Ureter (tissue), 1 donor: ENCODE measurements around the gene KATNB1. TPM values are rescaled to one million over a fixed set of nuclear protein-coding genes. Genes with fewer than 3 reads are reported as not detected.

ENCODE experiments used
- DNase-seq: peaks from one replicate; pipeline ENCODE4 v3.0.0-alpha.2; 2020; ENCODE audit warnings: low spot score
- total RNA-seq: library from RNA; stranded (reverse); gene quantifications from one replicate; pipeline ENCODE4 v1.2.4, GENCODE V29; 2023
- donor health status: DM: yes; HTN: yes; CAD: no.

The KATNB1 gene
- total RNA-seq, 1 donor from 2014 or later, result 19.0 TPM

GRCh38 chr16:57756424-57757325 is 21.1 kb downstream of the KATNB1 start:
- no peak for DNase-seq

DNA sequence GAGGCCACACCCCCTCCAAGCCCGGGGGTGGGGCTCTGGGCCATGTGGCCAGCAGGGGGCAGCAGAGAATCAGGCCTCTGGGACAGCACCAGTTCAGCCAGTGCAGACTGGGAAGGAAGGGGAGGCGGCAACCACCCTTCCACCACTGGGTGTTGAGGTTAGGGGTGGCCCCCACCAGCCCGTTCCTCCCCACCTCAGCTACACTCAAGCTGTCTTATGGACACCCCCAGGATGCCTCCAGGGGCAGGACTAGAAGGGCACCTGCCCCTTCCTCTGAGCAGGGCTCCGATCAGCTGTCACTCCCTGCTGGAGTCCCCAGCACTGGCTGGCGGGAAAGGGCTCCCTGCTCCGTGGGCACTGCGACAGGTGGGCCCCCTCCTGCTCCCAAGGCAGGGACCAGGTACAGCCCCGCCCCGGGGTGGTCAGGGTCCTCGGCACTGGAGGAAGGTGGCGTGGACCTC is 21.8 kb downstream of the KATNB1 start:
- peak; percentile 91 for DNase-seq

- DNase-seq, result no peak
Observed at GRCh38 chr16:57757883-57758282, 22.3 kb downstream of the KATNB1 start.

DNA sequence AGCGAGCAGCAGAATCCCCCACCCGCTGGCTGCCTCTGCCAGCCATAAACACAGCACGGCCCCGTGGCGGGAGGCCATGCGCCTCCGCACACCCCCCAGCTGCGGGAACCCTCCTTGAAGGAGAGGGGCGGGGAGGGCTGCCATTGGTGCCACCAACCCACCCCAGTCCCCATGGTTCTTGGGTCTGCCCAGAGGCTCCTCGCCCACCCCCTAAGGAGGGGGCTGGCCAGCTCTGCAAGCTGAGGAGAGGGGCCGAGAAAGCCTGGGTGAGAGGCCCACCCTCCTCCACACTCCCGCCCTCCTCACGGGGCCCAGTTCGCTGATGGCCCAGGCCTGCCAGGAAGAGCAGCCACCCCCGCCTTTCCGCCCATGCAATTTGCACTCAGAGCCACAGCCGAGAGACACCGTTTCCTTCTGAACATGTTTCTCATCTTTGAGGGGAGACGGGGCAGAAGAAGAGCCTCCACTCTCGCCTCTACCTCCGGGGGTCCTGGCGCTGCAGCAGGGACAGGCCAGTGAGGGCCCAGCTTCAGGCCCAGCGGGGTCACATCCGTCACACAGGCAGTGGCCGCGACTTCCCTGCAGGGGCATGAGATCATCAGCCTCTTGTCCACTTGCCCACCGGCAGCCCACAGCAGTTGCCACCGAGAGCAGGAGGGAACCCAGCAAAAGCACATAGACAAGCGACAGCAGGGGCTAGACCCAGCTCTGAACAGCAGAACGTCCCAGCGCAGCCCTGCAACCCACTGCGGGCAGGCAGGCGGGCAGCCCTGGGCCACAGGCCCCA is 23.0 kb downstream of the KATNB1 start:
- DNase-seq, result no peak

DNA sequence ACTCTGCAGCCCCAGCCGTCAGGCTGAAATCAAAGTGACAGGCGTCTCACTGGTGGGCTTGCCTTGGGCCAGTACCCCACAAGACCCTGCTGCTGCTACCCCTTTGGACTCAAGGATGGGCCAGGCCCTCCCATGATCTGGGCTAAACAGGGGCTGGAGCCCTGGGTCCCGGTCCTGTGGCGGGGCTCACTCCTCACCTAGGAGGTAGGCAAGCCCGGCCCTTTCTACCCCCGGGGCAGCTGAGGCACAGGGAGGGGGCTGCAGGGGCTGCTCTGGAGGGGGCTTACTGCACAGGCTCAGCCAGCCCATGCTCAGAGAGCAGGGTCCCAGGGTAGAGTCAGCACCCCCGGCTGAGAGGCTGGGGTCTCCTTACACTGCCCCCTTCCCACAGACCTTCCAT is 23.6 kb downstream of the KATNB1 start:
- DNase-seq, result no peak

GRCh38 chr16:57759541-57760356 is 24.2 kb downstream of the KATNB1 start:
- DNase-seq, result no peak

GRCh38 chr16:57760357-57761160 is 25.0 kb downstream of the KATNB1 start:
- no peak for DNase-seq

- DNase-seq, result no peak
Observed at GRCh38 chr16:57761301-57761700, 25.7 kb downstream of the KATNB1 start.

GRCh38 chr16:57761957-57762356 is 26.4 kb downstream of the KATNB1 start:
- DNase-seq, result no peak

DNA sequence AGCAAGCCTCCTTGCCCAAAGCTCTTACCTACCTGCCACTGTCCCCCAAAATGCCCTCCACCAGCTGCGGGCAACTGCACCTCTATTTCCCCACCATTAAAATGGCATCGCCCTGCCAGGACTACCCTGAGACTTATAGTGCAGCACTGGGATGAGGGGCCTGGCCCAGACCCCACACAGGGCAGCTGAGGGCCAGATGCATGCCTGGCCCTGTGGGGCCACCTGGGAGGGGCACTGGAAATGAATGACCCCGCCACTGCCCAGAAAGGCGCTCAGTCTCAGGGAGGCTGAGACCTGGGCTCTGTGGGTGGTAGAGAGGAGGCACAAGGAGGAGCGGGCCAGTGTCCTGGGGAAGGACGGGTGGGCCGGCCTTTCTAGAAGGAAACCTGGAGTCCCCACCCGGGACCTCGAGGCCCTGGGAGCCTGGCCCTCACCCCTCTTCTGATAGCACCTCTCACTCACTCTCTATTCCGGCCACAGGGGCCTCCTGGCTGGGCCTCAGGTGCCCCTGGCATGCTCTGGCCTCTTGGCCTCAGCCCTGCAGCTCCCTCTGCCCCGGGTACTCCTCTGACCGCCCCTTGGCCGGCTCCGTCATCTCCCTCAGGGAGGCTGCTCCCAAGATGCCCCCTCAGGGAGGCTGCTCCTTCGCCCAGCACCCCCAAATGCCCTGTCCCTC is 26.9 kb downstream of the KATNB1 start:
- DNase-seq, result no peak

GRCh38 chr16:57763285-57764005 is 27.9 kb downstream of the KATNB1 start:
- DNase-seq, result no peak

- DNase-seq, result no peak
Observed at GRCh38 chr16:57764006-57764340, 28.4 kb downstream of the KATNB1 start.

DNA sequence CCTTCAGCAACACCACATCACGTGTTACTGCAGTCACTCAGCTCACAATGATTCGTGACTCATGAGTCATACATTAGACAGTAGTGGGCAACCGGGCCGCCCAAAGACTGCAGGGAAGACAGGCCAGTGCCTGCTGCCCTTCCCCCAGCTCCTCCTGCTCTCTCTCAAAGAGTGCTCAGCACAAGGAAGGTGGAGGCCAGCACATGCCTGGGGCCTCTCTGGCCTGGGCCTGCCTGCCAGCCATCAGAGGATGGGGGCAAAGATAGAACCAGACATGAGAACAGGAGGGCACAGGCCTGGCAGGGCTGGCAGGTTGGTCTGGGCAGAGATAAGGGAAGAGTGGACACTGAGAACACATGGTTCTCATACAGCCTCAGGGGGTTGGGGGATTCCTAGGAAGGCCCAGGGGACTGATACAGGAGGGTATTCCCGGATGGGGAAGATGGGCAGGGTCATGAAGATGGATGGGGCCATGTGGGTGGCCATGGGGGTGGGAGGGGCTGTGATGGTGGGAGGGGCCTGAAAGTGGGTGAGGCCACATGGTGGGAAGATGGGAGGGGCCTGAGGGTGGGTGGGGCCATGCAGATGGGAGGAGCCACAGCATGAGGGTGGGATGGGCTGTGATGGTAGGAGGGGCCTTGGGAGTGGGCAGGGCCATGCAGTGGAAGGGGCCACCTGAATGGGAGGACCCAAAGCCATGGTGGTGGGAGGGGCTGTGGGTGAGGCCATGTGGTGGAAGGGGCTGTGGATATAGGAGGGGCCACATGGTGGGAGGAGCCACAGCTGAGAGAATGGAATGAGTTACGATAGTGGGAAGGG is 29.0 kb downstream of the KATNB1 start:
- DNase-seq, result no peak

DNA sequence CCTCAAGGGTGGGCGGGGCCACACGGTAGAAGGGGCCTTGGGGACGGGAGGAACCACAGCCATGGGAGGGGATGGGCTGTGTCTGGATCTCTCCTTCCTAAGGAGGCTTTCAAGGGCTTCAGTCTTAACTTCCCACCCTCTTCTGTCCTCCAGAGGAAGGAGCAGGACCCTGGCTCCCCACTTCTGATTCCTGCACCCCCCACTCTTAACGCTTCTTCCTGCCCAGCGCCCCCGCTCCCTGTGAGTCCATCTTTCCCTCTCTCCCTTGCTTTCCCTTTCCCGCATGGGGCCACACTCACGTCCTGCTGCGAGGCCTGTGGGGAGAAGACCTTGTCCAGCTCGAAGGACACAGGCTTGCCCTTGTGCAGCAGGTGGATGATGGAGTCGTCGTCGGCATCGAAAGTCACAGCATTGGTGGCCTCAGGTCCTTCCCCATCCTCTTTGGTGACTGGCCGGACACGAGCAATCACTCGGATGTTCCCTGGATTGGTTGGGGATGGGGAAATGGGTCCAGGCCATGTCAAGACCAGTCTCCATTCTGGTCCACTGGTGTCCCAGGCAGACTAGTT is 29.7 kb downstream of the KATNB1 start:
- no peak for DNase-seq

GRCh38 chr16:57766714-57767348 is 31.3 kb downstream of the KATNB1 start:
- no peak for DNase-seq

DNA sequence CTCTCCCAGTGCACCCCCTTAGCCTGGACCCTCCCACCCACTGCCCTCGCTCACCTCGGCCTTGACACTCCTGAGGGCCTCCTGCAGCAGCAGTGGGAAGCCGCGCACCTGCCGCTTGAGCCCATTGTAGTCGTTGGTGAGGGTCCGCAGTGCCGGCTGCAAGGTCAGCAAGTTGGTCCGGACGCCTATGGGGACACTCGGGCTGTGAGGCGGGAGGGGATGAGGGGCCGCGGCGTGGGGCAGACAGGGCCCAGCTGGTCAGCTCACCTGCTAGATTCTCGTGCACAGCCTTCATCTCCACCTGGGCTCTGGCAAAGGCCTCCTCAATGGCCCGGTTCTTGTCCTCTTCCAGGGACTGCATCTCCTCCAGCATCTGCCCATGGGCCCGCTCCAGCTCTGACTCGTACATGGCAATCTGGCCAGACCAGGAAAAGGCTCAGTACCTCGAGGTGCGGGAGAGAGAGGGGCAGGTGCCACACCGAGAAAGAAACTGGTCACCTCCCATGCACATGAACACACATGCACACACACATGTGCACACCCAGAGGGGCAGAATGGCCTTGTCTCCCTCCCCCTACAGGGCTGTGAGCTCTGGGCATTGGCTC is 34.1 kb downstream of the KATNB1 start:
- no peak for DNase-seq

- DNase-seq, result no peak
Observed at GRCh38 chr16:57770361-57770760, 34.8 kb downstream of the KATNB1 start.
